Activated CD8-positive, alpha-beta memory T cell treated with anti-CD3 and anti-CD28 coated beads, Interleukin-2, amount 50 U/mL, for 24 hours (primary cell): ENCODE data around the gene REXO4.
"Not testable (repeated sequence)": the region's sequence is repeated elsewhere in the genome, so short reads cannot be mapped to it uniquely, and the experiment has no call there.

Source experiments
- DNase-seq: peaks from one replicate; pipeline ENCODE4 v3.0.0-alpha.2; 2020; ENCODE audit errors: extremely low read depth

The REXO4 gene

DNA sequence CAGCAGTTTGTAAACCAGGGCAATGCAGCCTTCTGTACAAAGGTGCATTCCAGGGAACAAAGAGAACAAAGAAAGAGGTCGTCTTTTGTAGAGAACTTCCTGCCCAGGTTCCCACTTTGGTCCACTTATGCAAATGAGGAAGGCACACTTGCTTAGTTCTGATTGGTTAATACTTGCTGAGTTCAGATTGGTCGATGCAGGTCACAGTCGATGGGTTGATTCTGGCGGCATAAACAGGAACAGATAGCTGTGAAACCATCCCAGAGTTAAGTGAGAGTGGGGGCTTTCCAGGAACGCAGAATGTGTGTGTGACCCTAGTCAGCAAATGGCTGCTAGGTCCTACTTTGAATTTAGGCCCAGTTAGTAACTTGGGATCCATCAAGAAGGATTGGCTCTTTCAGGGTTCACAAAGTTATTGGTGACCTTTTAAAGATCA is 2.6 kb upstream of the REXO4 start:
- no peak for DNase-seq

DNA sequence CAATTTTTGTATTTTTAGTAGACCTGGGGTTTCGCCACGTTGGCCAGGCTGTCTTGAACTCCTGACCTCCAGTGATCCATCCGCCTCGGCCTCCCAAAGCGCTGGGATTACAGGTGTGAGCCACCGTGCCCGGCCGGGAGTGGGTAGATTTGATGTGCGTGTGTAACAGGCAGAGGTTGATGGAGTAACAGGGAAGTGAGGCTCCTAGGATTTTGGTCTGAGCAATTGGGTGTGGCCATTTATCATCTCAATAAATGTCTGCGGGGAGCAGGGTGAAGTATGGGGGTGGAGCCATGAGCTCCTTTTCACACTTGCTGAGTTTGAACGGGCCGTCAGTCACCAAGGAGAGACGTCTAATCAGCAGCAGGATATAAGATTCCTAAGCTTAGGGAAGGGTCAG is 1.2 kb upstream of the REXO4 start:
- DNase-seq, result no peak

DNA sequence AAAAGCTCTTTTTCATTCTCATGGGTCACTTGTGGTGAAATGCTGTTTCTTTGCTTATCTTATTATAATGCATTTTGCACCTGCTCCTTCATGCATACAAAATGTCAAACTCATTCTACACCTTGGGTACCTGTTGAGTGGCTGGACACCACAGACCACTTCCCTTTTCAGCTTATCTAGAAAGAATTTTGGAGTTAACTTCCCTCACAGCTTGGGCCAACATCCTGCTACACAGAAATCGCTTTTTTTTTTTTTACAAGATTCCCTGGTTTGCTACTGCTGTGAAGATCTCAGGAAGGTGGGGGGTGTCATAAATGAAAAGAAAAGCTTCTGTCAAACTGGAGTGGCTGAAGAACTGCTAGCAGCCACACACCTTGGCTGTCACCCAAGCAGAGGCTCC is 2.6 kb downstream of the REXO4 start:
- no peak for DNase-seq

DNA sequence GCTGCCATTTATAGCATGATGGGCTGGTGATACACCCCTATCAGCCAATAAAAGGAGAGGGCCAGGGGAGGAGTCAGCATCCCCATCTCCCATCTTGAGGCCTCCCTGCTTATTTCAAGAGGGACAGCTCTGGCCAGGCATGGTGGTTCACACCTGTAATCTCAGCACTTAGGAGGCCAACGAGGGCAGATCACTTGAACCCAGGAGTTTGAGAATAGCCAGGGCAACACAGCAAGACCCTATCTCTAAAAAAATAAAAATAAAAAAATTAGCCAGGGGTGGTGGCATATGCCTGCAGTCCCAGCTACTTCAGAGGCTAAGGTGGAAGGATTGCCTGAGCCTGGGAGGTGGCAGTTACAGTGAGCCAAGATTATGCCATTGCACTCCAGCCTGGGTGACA is 9.8 kb downstream of the REXO4 start:
- DNase-seq, result no peak

DNA sequence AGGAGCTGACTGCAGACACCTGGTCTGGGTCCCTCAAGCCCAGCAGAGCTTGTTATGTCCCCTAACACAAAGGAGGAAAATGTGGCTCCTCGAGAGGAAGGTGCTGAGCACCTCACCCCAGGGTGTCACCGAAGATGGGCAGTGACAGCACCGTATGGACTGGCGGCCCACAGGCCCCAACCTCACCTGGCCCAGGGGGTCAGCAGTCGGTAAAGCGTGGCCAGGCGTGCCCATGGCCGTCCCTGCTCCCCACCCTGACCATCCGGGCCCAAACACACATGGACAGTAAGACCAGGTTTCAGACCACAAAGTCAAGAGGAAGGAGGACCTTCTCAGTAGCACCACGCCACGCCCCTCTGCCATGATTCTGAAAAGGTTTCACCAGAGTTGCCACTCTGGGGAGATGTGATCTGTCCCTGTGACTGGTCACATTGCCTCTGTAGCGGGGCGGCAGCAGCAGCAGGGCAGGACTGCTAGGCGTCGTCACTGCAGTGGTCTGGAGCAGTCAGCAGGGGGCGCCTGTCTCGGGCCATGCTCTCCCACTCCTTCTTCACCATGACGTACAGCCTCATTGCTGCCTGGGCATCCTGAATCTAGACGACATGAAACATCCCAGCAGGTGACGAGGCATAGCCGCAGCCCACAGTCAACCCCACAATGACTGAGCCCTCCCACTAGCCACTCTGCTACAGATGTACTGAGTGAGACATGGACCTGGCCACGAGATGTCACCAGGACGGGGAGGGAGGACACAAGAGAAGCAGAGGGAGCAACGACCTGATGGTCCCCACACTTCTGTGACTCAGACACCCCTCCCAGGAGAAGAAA is 11.1 kb downstream of the REXO4 start:
- peak; percentile 58 for DNase-seq

DNA sequence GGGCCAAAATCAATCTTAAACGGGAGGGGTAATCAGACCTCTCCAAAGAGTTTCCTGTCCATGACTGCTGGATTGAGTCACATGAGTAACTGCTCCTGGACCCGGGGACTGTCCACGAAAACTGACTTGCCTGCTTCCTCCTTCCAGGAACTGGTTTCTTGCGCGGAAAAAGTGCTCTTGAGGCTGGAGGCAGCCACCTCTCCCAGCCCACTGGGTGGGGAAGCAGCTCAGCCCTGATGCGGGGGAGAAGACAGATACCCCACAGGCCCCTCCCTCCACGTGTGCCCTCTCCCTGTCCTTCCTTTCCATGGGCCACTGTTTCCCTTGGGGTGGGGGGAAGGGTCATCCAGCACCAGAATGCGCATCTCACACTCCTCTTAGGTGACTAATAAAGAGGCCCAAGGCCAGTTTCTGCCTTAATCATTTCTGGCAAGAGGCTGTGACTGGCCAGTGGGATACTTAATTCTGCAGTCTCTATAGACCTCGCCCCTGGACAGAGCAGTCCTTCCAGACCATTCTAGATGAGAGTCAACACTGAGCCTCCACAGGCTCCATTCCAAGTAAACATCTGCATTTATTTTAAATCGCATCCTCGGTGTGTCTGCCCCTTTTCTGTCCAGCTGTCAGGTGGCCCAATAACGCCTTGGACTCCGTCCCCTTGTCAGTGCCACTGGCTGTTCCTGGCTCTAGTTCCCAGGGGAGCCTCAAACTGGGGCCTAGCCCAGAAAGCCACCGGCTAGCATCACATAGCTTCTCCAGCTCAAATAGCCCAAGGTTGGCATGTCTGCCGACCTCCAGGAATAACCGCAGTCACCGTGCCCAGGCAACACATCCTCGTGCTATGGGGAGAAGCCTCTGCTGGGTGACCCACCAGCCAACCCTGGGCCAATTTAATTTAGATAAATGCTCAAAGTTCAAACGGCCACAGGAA is 12.0 kb downstream of the REXO4 start:
- no peak for DNase-seq

DNA sequence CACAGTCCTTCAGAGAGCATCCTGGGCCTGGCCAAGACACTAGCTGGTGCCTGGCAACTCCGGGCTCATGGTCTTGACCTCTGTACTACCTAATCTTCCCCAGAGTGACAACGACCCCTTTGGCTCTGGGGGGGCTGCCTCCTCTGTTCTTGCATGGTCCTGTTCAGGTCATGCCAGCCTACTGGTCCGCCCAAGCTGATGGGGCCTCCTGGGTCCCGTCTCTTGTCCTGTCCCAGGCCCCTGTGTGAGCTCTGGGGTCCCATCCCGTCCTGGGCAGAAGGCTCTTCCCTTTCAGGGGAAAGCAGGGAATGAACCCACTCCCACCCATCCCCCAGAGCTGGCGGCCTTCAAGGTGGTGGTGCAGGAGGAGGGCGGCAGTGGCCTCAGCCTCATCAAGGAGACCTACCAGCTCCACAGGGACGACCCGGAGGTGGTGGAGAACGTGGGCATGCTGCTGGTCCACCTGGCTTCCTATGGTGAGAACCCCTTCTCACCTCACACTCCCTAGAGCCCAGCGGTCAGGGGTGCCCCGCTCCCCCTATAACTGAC is 13.3 kb downstream of the REXO4 start:
- no peak for DNase-seq

DNA sequence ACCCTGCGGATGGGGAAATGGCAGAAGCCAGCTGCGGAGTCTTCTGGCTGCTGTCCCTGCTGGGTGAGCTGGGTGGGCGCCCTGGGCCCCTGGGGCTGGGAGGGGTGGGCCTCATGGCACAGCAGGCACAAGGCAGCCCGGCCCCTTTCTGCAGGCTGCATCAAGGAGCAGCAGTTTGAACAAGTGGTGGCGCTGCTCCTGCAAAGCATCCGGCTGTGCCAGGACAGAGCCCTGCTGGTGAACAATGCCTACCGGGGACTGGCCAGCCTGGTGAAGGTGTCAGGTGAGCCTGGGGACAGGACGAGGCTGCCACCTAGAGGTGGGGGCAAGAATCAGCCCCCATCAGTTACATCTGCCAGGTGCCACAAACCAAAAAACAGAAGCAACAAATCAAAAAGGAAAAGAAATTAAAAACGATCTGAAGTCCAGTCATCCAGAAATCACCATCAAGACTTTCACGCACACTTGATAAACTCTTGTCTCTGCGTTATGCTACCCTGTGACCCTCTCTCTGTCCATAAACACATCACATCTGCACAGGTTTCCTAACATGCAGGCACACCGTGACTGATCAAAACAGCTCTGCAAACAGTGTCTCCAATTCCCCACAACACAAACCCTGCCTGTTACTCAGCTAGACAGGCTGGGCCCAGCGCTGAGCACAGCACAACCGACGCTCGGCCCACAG is 13.9 kb downstream of the REXO4 start:
- DNase-seq, result no peak

DNA sequence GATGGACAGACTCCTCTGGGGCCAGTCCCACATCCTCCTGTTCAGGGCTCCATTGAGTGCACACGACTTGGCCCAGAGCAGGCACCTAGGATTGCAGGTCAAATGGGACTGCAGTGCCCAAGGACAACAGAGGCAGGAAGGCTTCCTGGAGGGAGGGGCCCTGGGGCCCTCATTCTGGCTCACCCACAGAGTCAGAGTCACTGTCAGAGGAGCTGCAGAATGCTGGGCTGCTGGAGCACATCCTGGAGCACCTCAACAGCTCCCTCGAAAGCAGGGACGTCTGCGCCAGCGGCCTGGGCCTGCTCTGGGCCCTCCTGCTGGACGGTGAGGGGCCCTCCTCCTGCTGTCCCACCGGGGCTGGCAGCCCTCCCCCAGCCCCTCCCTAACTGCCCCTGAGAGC is 15.1 kb downstream of the REXO4 start:
- DNase-seq, result no peak

DNA sequence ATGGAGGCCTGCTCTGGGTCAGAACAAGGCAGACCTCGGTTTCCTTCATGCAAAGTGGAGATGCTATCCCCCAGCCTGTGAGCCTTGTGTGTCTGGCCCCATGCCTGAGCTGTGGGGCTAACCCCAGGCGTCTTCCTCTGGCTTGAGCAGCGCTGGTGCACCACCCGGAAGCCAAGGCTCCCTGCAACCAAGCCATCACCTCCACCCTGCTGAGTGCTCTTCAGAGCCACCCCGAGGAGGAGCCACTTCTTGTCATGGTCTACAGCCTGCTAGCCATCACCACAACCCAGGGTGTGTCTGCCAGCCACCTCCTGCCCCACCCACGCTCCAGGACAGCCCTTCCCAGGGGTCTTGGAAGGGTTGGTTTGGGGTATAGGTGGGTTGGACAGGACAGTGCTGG is 16.2 kb downstream of the REXO4 start:
- no peak for DNase-seq

DNA sequence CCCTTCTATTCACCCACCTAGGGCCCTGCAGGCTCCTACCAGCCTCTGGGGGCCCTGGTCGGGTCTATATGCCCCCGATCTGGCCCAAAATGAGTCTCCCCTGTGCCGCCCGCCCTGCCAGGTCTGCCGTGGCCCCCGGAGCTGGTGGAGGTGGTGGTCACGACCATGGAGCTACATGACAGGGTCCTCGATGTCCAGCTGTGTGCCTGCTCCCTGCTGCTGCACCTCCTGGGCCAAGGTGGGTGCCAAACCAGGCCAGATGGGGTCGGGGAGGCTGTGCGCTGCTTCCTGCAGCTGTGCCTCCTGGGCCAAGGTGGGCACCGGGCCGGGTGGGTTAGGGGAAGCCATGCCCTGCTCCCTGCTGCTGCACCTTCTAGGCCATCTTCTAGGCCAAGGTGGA is 17.5 kb downstream of the REXO4 start:
- DNase-seq, result no peak

DNA sequence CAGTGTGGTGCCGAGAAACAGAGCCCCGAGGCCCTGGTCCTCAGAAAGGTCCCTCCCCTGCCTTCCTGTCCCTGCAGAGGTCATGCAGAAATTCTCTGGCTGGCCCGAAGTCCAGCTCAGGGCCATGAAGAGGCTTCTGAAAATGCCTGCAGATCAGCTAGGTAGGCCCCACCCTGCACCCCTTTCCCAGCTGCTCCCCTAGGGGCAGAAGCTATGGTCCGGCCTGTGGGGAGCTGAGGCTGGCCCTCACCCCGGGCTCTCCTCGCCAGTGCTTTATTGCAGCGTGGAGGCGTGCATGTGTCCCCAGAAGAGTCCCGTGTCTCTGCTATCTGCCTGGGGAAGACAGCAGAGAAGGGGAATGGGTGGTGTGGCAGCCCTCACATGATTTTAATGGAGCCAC is 19.9 kb downstream of the REXO4 start:
- DNase-seq, result no peak

DNA sequence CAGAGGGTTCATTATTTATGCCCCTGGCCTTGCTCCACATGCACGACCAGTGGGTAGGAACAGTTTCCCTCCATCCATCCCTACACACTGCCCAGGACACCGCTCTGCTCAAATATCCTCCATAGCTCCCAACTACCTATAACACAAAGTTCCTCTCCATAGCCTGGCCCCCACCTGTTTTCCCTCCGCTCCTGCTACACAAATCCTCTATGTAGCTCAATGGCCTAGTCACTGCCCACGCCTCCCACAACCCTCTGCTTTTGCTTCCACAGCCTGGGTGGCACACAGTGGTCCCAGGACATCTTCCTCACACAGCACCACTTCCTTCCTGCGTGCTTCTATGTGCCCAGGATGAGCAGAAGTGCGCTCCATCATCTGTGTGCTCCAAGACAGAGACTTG is 20.4 kb downstream of the REXO4 start:
- no peak for DNase-seq

DNA sequence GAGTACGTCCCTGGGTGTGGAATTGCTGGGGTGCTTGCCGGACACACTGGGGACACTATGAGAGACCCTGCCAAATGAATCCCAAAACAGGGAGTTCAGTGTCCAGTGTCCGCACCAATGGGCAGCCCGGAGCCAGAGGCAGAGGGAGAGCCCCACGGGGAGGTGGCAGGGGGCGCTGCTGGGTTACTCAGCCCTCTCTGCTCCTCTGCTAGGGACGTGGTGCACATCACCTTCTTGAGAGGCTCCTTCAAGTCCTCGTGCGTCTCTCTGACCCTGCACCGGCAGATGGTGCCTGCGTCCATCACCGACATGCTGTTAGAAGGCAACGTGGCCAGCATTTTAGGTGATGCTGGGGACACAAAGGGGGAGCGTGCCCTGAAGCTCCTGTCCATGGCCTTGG is 20.9 kb downstream of the REXO4 start:
- DNase-seq, result no peak

DNA sequence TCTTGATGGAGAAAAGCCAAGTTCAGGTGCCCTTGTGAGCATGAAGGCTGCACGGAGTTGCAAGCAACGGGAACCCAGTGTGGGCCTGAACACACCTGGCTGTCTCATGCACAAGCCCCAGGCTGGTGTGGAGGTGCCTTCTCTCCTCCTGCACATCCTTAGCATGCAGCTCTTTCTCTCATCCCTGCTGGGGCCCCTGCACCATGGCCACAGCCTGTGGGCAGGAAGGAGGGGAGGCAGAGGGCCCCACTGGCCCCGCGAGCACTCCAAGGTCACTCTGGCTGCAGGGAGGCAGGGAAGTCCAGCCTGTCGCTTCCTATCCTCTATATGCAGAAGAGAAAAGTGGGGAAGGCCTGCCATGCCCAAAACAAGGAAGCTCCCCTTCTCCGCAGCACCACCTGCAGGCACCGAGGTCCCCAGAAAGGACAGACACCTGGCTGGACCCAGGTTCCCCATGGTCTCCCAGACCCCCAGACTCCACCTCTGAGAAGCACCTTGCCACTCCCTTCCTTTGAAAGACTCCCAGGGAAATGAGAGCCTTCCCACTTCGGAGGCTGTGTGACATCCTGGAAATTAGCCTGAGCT is 23.0 kb downstream of the REXO4 start:
- DNase-seq, result no peak

DNA sequence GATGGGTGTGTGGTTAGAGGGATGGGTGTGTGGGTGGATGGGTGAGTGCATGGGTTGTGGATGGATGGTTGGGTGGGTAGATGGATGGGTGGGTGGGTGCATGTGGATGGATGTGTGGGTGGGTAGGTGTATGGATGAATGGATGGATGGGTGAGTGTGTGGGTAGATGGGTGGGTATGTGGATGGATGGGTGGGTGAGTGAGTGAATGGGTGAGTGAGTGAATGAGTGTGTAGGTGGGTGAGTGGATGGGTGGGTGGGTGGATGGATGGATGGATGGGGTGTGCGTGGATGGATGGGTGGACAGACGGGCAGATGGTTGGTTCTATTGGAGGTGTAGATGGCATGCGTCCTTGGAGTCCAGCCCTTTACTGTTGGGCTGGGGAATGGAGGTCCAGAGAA is 24.4 kb downstream of the REXO4 start:
- no peak for DNase-seq

DNA sequence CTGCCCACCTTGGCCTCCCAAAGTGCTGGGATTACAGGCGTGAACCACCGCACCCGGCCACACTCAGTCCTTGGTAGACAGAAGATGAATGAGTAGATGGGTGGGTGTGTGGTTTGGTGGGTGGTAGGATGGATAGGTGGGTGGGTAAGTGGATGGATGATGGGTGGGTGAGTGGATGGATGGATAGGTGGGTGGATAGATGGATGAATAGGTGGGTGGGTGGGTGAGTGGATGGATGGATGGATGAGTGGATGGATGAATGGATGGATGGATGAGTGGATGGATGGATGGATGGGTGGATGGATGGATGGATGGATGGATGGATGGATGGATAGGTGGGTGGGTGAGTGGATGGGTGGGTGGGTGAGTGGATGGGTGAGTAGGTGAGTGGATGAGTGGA is 25.5 kb downstream of the REXO4 start:
- DNase-seq, result not testable (repeated sequence)

DNA sequence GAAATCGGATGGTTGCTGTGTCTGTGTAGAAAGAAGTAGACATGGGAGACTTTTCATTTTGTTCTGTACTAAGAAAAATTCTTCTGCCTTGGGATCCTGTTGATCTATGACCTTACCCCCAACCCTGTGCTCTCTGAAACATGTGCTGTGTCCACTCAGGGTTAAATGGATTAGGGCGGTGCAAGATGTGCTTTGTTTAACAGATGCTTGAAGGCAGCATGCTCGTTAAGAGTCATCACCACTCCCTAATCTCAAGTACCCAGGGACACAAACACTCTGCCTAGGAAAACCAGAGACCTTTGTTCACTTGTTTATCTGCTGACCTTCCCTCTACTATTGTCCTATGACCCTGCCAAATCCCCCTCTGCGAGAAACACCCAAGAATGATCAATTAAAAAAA is 26.4 kb downstream of the REXO4 start:
- not testable (repeated sequence) for DNase-seq

DNA sequence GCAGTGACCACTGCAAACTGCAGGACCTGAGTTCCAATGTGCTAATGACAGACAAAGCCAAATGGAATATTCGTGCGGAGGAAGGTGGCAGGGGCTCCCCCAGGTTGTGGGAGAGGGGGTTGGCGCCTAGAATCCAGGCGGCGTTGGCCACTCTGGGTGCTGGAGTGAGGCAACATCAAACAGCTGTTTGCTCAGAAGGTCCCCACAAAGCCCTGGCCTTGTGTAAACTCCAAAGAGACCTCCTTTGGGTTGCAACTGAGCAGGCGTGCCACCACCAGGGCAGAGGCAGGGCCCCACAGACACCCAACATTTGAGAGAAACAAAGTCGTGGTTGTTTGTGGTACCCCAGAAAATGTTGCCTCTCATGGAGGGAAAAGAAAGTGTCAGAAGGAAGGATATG is 27.1 kb downstream of the REXO4 start:
- DNase-seq, result no peak

DNA sequence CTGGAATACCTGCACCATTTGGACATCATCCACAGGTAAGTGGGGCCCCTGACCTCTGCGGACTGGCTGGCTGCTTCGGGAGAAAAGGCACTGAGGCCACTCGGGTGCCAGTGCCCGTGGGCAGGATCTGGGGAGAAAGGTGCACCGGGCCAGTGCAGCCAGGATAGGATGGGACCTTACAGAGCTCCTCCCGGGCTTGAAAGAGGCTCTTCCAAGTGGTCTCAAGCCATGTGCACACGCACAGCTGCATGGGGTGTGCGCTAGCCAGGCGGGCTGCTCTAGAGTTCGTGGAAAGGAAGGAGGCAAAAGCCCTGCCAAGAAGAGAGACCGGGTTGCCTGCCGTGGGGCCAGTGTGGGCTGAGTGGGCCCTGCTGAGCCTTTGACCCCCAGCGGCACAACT is 28.2 kb downstream of the REXO4 start:
- no peak for DNase-seq

DNA sequence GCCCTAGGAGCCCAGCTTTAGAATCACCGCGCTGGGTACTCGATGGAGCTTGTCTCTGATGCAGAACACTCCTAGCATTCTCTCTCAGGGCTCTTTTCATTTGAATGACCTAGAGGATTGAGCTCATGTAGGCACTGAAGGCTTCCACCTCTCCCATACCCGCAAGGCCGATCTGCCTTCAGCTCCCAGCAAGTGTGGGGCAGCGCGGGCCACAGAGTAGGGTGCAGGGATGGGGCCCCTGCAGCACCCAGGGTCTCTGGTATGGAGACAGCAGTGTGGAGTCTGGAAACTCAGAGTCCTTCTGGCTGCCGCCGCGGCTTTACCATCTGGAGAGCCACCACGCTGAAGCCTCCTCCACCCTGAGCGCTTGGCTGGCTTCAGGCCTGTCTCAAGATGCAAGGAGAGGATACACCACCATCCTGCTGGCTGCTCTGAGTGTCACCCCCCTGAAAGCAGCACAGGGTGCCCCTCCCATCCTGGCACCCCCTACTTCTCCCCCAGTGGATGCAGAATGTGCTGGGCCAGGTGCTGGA is 28.7 kb downstream of the REXO4 start:
- no peak for DNase-seq
